HG03432 (cell line): ENCODE results near the gene HTT.
"Not testable (repeated sequence)": the region's sequence is repeated elsewhere in the genome, so short reads cannot be mapped to it uniquely, and the experiment has no call there.

Experiments used
- ATAC-seq: cut with Tn5 transposase; IDR thresholded peaks from one replicate; pipeline ENCODE4 v1.9.1; 2021; ENCODE audit warnings: mild to moderate bottlenecking, moderate library complexity; ENCODE audit not compliant: unreplicated experiment

HTT gene

DNA sequence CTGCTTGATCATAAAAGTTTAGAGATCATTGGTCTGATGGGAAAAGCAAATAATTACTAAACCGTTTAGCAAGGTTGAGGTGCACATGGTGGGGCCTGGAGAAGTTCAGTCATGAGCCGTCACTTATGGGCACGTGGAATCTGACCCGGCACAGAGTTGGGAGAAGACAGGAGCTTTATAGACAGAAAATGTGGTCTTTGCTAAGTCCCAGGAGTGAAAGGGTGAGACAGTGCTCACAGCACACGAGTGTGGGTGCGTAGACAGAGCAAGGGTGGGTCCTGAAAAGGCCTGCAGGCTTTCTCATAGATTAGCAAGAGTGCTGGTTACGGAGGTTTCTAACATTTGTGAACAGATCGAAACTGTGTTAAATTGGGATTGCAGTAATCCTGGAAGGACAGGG lies 43.8 kb downstream of the HTT start:
- no peak for ATAC-seq

DNA sequence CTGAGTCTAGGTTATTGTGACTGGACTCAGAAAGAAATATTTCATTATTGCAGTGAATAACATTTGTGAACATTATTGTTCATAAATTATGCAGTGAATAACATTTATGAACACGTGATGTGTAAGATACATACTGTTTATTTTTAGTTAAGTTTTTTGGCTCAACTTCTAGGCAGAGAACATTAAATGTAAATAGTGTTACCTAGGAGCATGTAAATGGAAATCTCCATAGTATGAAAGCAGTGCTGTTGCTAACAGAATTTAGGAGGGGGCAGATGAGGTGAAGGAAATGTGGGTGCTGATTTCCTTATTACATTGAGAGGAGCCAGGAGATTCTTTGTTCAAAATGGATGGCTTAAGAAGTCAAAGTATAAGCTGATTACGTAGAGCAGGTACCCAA lies 45.0 kb downstream of the HTT start:
- ATAC-seq = no peak

DNA sequence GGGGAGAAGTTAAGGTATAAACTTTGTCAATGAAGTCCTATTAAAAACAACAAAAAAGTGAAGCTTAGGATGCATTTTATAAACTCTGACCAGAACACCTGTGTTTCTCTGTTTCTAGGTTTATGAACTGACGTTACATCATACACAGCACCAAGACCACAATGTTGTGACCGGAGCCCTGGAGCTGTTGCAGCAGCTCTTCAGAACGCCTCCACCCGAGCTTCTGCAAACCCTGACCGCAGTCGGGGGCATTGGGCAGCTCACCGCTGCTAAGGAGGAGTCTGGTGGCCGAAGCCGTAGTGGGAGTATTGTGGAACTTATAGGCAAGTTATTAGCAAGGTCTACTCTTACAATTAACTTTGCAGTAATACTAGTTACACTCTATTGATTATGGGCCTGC lies 46.6 kb downstream of the HTT start:
- no peak for ATAC-seq

- no peak for ATAC-seq
Observed at GRCh38 chr4:3121596-3121995, 47.1 kb downstream of the HTT start.

GRCh38 chr4:3122081-3122563 lies 47.6 kb downstream of the HTT start:
- no peak for ATAC-seq

GRCh38 chr4:3123181-3123671 lies 48.7 kb downstream of the HTT start:
- no peak for ATAC-seq

DNA sequence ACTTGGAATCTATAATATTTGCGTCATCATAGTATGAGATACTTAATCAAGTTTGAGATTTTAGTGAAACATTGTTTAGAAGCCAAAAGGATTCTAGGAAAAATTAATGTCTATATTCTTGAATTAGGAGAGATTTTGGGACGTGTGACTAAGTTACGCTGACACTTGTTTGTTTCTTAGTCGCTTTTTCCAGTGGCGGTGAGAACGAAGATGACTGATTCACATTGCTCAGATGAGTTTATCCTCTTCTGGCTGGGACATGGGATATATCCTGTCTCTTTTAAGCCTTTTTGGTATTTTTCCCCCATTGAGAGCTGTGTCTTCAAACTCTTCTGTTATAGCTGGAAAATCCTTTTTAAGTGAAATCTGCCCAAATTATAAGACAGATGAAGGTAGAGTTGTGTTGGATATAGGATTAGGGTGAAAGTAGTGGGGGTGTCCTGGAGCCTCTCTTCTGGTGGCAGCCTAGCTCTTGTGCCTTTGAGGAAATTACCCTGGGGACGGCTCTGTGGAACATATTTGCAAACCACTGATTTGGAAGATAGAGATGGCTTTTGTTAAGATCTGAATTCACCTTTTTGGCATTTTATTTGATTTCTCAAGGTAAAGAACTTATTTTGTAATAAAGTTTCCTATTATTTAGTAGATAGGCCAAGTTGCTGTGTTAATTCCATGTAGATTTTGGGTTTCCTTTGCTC lies 49.7 kb downstream of the HTT start:
- no peak for ATAC-seq

- ATAC-seq = no peak
Observed at GRCh38 chr4:3127112-3127511, 52.6 kb downstream of the HTT start.

DNA sequence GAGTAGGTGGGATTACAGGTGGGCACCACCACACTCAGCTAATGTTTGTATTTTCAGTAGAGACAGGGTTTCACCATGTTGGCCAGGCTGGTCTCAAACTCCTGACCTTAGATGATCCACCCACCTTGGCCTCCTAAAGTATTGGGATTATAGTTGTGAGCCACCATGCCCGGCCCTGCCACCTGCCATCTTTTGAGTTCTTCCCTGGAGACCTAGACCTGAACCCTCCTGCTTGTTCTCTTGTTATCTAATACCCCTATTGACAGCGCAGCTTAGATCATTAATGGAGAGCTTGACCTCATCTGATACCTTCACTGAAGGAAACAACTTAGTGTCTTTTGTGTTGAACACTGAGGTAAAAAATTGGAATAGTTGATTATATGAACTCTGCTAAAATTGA lies 53.6 kb downstream of the HTT start:
- ATAC-seq = no peak

GRCh38 chr4:3128976-3129375 lies 54.5 kb downstream of the HTT start:
- ATAC-seq = no peak

- ATAC-seq = no peak
Observed at GRCh38 chr4:3130201-3130600, 55.7 kb downstream of the HTT start.

- ATAC-seq = no peak
Observed at GRCh38 chr4:3130826-3131225, 56.3 kb downstream of the HTT start.

GRCh38 chr4:3134201-3134600 lies 59.7 kb downstream of the HTT start:
- no peak for ATAC-seq

GRCh38 chr4:3135155-3136011 lies 60.9 kb downstream of the HTT start:
- ATAC-seq = no peak

DNA sequence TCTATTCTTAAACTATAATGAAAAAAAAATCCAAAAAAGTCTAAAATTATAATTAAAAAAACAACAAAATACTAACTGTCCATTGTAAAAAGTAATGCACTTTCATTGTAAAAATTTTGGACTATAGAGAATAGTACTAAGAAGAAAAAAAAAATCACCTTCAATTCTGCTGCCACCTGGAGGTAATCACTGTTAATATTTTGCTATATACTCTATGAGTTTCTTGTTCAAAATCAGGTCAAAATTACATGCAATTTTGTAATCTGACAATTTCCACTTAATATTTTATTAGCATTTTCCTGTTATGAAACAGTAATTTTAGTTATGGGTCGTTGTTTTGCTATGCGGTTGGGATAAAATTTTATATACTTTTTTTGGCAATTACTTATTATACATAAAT lies 62.0 kb downstream of the HTT start:
- no peak for ATAC-seq

DNA sequence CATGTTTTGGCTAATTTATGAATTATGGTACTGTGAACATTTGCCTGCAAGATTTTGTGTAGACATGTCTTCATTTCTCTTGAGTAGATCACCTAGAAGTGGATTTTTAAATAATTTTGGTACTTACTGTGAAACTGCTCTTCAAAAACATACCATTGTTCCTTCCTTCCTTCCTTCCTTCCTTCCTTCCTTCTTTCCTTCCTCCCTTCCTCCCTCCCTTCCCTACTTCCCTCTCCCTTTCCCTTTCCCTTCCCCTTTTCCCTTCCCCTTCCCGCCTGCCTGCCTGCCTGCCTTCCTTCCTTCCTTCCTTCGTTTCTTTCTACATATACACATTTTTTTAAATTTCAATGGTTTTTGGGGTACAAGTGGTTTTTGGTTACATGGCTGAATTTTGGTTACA lies 63.4 kb downstream of the HTT start:
- no peak for ATAC-seq

DNA sequence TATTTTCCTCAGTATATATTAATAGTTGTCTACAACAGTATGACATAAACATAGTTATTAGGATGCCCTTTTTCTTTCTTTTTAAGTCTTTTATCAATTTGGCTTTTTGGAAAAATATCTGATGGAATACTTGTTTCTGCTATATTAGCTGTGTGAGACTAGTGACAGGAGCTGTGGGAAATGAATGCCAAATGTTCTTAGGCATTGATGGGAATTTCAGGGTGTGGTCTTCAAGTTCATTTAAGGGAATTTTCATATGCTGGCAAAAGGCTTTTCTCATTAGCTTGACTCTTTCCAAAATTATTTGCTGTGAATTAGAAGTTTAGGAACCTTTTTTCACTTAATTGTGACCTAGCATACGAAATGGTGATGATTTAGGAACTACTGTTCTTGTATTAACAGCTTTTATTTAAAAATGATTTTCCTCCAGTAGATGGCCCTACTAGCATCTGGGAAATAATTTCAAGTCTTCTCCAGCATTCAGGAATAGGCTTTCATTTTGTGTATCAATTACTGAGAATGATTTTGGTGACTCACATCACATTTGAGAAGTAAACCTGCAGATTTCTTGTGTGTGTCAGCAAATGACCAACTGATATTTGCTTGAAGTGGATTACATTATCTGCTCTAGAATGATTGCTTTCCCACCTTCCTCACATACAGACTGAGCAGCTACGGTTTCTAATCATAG lies 70.9 kb downstream of the HTT start:
- no peak for ATAC-seq

GRCh38 chr4:3148926-3149325 lies 74.4 kb downstream of the HTT start:
- no peak for ATAC-seq

DNA sequence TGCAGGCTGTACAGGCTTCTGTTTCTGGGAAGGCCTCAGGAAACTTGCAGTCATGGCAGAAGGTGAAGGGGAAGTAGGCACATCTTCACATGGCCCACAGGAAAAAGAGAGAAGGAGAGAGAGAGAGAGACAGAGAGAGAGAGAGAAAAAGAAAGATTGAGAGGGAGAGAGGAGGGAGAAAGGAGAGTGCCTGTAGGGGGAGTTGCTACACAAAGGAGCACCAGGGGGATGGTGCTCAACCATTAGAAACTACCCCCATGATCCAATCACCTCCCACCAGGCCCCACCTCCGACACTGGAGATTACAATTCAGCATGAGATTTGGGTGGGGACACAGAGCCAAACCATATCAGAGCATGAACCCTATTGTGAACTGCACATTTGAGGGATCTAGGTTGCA lies 76.8 kb downstream of the HTT start:
- ATAC-seq = not testable (repeated sequence)

DNA sequence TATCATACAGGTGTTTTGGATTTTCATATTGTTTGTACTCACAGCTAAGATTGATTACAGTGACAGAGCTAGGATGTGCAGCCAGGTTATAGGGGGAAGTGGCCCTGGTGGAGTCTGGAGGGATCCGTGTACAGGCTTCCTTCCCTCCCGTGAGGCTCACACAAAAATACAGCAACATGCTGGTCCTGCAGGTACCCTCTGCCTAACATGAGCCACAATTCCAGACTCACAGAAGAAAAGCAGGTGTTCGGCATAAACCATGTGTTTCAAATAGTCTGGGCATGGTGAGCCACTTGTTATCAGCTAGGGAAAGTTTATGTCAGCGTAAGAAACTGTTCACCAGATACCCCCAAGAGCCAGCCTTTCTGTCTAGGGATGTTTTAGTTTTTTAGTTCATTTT lies 82.9 kb downstream of the HTT start:
- no peak for ATAC-seq

GRCh38 chr4:3158841-3159240 lies 84.4 kb downstream of the HTT start:
- no peak for ATAC-seq

GRCh38 chr4:3160438-3160837 lies 86.0 kb downstream of the HTT start:
- ATAC-seq = no peak
